Panc1 (cell line): ENCODE measurements around the gene COL3A1. TPM values are rescaled to one million over a fixed set of nuclear protein-coding genes. Genes with fewer than 3 reads are reported as not detected.

ENCODE experiments used
- ATAC-seq: fragments of 200-7000 bp; cut with Tn5 transposase; 2 replicates; pipeline ENCODE4 v1.9.1; 2020; ENCODE audit warnings: mild to moderate bottlenecking, moderate library complexity
- BruUV-seq: library from RNA; stranded (reverse); fragments of 400-500 nt; replicated peaks from 2 replicates; lab custom pipeline; 2021; lab: Mats Ljungman, UMichigan
- CTCF ChIA-PET: fragments of 300-600 bp; sonication (Branson Sonifier 250); formaldehyde crosslinking; loops from one replicate; lab custom pipeline; 2022; ENCODE audit warnings: antibody characterized with exemption; lab: Charles Lee
- POLR2A ChIA-PET: fragments of 300-600 bp; sonication (Branson Sonifier 250); formaldehyde crosslinking; loops from one replicate; lab custom pipeline; 2022; ENCODE audit warnings: antibody characterized with exemption; lab: Charles Lee
- DNase-seq: peaks from one replicate; pipeline ENCODE4 v3.0.0-alpha.2; 2010; ENCODE audit warnings: low read depth, low spot score
- H3K27ac ChIP-seq: 2 replicates; pipeline ENCODE4 v1.5.1; 2011; ENCODE audit warnings: mild to moderate bottlenecking, low read length, inconsistent platforms
- H3K27me3 ChIP-seq: fragments of 200-500 bp; sonication (Bioruptor generic); 2 replicates; pipeline ENCODE4 v1.6.0; 2014; ENCODE audit warnings: low read length, inconsistent platforms; ENCODE audit not compliant: control insufficient read depth, insufficient read depth
- H3K36me3 ChIP-seq: fragments of 200-500 bp; sonication (Bioruptor generic); 2 replicates; pipeline ENCODE4 v1.5.1; 2014; ENCODE audit warnings: inconsistent platforms, mild to moderate bottlenecking, low read length, moderate library complexity; ENCODE audit not compliant: control insufficient read depth, insufficient read depth
- H3K4me1 ChIP-seq: 2 replicates; pipeline ENCODE4 v1.5.1; 2011; ENCODE audit warnings: inconsistent platforms, mild to moderate bottlenecking, low read length, moderate library complexity; ENCODE audit not compliant: control insufficient read depth, insufficient read depth
- H3K4me3 ChIP-seq, 2 experiments: 2 replicates each; pipeline ENCODE4 v1.5.1; 2011 to 2012; ENCODE audit warnings: low read depth in 2 of 2, low read length in 2 of 2, mild to moderate bottlenecking in 2 of 2, inconsistent platforms in 1 of 2, moderate library complexity in 1 of 2
- H3K9me3 ChIP-seq: fragments of 200-500 bp; sonication (Bioruptor generic); 2 replicates; pipeline ENCODE4 v1.5.1; 2014; ENCODE audit warnings: low read depth, mild to moderate bottlenecking, inconsistent platforms, low read length, moderate library complexity; ENCODE audit not compliant: control insufficient read depth, insufficient read depth
- CTCF ChIP-seq: fragments of 450-650 bp; IDR thresholded peaks from 2 replicates; pipeline ENCODE4 v1.5.1; 2017; ENCODE audit warnings: mild to moderate bottlenecking
- POLR2AphosphoS5 ChIP-seq: IDR thresholded peaks from 2 replicates; pipeline ENCODE4 v1.6.1; 2012; ENCODE audit warnings: mild to moderate bottlenecking, low read depth, low read length, moderate library complexity
- REST ChIP-seq, 2 experiments: IDR thresholded peaks; 2 replicates each; pipeline ENCODE4 v1.6.1; 2011 to 2012; ENCODE audit warnings: low read depth in 2 of 2, control low read depth in 1 of 2, low read length in 1 of 2, mild to moderate bottlenecking in 1 of 2, moderate library complexity in 1 of 2; ENCODE audit not compliant: insufficient read depth in 1 of 2
- SIN3A ChIP-seq: IDR thresholded peaks from 2 replicates; pipeline ENCODE4 v1.6.1; 2012; ENCODE audit warnings: low read depth, mild to moderate bottlenecking, low read length, moderate library complexity, borderline replicate concordance; ENCODE audit not compliant: insufficient read depth
- TCF7L2 ChIP-seq: IDR thresholded peaks from 2 replicates; pipeline ENCODE4 v1.6.1; 2011; ENCODE audit warnings: mild to moderate bottlenecking, low read depth, low read length, inconsistent platforms
- in situ Hi-C: cut with HindIII; loops from 2 replicates; pipeline ENCODE4 v1.10.0; 2016; ENCODE audit warnings: low sequenced_read_pairs, low pct_unique_long_range_greater_than_20kb
- intact Hi-C: fragments of 100-400 bp; cut with micrococcal nuclease; formaldehyde crosslinking; loops from one replicate; pipeline ENCODE4 v1.10.0; 2022; ENCODE audit not compliant: unreplicated experiment
- total RNA-seq: library from RNA; stranded (reverse); gene quantifications from one replicate; pipeline ENCODE4 v1.2.1, GENCODE V29; 2021; ENCODE audit not compliant: unreplicated experiment

The COL3A1 gene
- total RNA-seq, 1 experiment from 2014 or later = 6.9 TPM

- H3K4me3 ChIP-seq = no peak overlapping the region
- H3K27me3 ChIP-seq = no peaks in the 10 kb centered on the region
- CTCF ChIA-PET = no interaction called here
- H3K27ac ChIP-seq = no peak overlapping the region
- no TSS peak for BruUV-seq
- in situ Hi-C loops = no loop called here
- H3K4me1 ChIP-seq = no peaks in the 10 kb centered on the region
- no peak for DNase-seq
- H3K36me3 ChIP-seq = peaks cover 37% of the 10 kb centered on the region
- H3K9me3 ChIP-seq = no peaks in the 10 kb centered on the region
- TF ChIP-seq POLR2AphosphoS5 (no peak), REST (IDR thresholded peaks at IDR 0.05; ENCODE audit: insufficient read depth in 1 of 2, low read depth in 2 of 2, low read length in 1 of 2) (no peak), SIN3A (no peak), TCF7L2 (no peak), CTCF (no peak)
- POLR2A ChIA-PET = no interaction called here
- intact Hi-C loops = no loop called here
- no peak for ATAC-seq
Observed at GRCh38 chr2:189049709-189050164, 75.6 kb downstream of the COL3A1 start.

GRCh38 chr2:189050165-189050712 is 76.1 kb downstream of the COL3A1 start:
- in situ Hi-C loops = no loop called here
- H3K36me3 ChIP-seq = peaks cover 35% of the 10 kb centered on the region
- BruUV-seq = no TSS peak
- no peaks in the 10 kb centered on the region for H3K9me3 ChIP-seq
- no peaks in the 10 kb centered on the region for H3K27me3 ChIP-seq
- no peak for TF ChIP-seq CTCF
- no peak for TF ChIP-seq TCF7L2
- TF ChIP-seq REST (IDR thresholded peaks at IDR 0.05; ENCODE audit: insufficient read depth in 1 of 2, low read depth in 2 of 2, low read length in 1 of 2) = no peak
- TF ChIP-seq POLR2AphosphoS5 = no peak
- no peak for TF ChIP-seq SIN3A
- intact Hi-C loops = no loop called here
- ChIA-PET POLR2A (no interaction called here), CTCF (no interaction called here)
- no peak overlapping the region for H3K27ac ChIP-seq
- H3K4me3 ChIP-seq = no peak overlapping the region
- no peaks in the 10 kb centered on the region for H3K4me1 ChIP-seq
- DNase-seq (no peak), ATAC-seq (no peak)
